Glomerular visceral epithelial cell (primary cell): ENCODE results near the gene GGCT.
A peak's percentile ranks its signal among the peaks of the same experiment; 100 is the strongest.

Experiments
- DNase-seq: peaks from one replicate; pipeline ENCODE4 v3.0.0-alpha.2; 2016; ENCODE audit errors: extremely low spot score

Gene GGCT

DNA sequence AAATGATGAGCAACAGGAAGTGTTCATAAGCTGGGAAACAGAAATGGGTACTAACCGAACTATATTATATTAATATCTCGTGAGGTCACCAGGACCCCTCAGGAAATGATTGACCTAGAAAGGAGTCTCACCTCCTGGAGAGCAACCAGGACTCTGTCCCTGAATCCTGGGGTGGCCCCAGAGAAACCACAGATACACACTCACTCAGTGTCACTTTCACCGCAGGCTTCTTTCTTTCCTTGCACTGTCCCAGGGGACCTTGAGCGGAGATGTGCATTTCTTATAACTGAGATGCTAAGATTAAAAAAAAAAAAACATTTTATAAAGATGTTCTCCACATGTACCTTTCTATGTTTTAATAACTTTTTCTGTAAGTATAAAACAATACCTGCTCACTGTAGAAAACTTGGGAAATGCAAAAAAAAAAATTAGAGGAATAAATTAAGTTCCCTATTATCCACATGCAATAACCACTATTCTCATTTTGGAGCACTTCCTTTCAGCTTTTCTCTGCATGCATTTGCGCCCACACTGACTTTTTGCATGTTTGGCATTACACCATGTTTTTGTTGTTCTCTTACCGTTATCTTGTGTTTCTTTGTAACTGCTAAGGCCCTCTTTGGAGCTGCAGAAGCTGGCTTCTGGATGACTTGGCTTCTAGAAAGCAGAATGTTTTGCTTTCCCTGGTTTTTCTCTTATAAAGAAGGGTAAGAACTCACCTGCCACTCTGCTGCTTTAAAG lies 41.1 kb downstream of the GGCT start:
- no peak for DNase-seq

DNA sequence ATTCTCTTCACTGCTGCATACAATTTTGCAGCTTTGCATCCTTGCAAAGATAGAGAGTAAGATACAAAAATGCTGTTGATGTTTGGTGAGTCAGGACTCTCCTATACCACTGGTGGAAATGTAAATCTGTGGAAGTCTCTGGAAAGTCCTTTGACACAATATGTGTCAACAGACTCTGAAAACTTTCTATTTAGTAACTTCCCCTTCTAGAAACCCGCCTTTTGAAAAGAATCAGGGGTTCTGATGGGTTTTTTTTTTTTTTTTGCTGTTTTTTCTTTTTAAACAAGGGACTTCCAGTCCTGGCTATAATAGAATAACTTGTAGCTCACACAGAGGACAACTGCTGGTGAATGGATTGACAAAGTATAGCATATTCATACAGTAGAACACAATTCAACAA lies 42.5 kb downstream of the GGCT start:
- DNase-seq, result no peak

DNA sequence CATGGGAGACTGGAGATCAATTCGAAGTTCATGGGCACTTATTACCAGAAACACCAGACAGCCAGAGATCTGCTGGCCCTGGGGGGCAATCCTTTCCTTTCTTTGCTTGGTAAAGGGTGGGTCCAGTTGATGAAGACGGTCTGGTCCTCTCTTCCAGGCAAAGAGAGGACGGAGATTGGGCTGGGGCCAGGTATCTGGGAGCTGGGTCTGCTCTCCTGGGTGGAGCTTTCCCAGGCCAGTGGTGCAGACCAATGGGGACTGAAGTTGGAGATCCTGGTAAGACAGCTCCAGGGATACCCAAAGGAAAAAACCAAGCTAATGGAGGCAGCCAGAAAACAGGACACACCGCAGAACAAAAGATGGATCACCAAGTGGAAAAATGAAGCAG lies 44.4 kb downstream of the GGCT start:
- DNase-seq, result no peak

DNA sequence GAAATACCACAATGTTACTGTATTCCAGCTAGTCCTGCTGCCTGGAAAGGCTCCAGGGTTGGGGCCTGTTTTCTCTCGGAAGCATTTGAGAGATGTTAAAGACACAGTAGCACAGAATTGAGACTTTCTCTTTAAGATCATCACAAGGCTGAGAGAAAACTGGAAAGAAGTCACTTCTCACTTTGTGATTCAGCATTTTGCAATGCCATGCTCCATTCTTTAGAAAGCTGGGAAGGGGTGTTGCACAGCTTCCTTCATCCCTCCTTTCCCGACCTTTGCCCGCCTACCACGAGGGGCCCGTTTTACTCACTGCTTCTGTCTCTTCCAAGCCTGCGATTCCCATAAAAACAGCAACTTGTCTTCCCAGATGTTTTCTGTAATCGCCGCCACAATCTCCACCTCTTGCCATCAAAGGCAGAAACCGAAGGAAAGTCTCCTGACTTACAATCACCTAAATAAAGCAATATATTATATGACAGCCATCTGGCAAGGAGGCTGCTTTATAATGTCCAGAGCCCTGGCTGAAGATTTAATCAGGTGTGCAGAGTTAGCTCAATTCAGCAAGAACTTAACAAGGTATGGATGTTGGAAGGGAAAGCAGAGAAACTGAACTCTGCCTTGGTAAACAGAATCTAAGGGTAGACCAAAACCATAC lies 44.9 kb downstream of the GGCT start:
- DNase-seq, result peak; percentile 73

DNA sequence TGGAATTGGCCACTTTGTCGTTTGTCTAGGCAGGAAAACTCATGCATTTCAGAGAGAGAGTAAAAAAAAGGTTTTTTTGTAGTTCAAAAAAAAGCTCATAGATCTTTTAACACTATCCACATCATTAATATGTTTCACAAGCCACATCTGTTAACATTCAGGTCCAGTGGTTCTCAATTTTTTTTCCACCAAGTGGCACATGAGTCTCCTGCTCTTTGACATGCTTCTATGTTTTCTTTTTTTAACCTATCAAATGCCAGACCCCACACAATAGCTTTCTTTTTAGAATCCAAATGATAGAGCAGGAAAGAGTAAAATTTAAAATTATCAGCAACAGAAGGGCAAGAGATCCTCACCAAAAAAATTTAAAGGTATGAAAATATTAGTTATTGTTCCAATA lies 46.3 kb downstream of the GGCT start:
- no peak for DNase-seq

DNA sequence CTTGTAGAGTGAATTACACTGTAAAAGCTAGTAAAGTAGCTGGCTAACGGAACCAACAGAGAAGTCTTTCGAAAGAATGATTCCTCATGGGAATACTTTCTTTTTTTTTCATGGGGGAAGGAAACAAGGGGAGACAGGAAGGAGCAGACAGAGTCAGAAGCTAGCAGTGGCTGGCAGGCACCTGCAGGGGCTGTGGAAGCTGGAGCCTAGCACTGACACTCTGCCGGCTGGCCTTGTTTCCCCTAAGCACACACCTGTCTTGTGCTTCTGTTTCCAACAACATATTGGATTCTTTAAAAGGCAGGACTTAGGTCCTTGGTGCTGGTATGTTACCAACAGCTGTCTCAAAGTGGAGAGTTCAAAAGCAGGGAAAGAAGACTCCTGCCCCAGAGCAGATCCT lies 50.7 kb downstream of the GGCT start:
- no peak for DNase-seq

DNA sequence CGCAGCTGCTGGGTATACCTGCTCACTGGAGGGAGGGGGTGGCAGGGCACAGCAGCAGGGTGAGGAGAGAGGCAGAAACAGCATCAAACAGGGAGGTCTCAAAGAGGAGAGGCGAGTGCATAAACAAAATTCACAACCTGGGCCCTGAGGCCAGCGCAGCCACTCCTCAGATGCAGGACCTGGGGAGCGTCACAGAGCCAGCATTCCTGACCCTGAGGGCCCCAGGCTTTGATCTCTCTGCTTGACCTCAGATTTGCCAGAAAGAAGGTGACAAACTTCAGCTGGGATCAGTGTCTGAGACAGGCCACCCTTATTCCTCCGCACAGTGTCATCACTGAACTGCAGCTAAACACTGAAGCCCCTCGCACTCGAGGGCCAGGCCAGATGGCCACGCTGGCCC lies 51.6 kb downstream of the GGCT start:
- no peak for DNase-seq

DNA sequence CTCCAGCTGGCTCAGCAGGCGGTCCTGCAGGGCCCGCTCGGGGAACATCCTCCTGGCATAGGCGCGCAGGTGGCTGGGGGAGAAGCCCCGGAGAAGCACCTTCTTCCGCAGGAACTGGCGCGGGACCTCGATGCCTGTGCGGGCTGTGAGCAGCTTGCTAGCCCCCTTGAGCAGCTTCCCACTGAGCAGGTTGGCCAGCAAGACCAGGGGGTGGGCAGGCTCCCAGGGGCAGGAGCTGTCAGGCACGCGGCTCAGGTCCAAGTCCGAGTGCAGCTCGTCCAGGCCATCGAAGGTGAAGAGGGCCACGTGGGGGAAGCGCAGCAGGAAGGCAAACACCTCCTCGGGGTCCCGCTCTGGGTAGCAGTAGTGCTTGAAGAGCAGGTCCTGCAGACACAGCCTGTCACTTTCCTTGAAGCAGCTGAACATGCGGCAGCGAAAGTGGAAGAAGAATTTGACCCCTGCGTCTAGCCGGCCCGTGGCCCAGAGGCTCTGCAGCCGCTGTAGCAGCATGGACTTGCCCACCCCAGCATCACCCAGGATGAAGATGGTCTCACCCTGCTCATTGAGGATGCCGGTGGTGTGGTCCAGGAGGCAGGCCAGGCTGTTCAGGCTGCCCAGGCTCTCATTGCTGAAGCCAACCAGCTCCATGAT lies 52.2 kb downstream of the GGCT start:
- DNase-seq, result no peak

DNA sequence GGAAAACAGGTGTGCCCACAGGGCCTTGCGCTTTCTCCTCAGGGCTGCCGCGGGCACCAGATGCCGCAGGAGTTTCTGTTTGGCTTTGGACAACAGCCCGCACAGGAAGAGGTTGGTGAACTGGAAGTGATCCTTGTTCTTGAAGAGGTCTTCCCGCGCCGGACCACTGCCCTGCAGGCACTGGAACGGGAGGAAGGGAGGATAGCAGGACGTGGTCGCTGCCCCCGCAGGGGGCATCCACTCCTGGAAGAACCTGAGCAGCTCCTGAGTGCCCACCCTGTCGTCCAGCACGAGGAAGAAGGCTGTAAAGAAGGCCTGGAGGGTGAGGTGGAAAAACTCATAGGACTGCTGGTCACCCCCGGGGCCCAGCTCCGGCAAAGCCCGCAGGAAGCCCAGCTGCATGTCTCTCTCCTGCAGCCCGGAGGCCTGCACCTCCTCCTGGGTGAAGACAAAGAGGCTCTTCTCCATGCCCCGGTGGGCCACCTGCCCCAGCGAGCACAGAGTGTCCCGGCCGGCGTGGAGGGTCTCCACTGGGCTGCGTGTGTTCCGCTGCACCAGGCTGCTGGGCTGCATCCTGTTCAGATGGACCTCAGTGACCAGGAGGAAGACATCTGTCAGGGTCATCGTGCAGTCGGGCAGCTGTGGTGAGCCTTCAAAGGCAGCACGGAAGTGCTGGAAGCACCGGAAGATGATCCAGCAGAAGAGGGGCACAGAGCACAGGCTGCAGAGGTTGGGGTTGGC lies 52.9 kb downstream of the GGCT start:
- no peak for DNase-seq

DNA sequence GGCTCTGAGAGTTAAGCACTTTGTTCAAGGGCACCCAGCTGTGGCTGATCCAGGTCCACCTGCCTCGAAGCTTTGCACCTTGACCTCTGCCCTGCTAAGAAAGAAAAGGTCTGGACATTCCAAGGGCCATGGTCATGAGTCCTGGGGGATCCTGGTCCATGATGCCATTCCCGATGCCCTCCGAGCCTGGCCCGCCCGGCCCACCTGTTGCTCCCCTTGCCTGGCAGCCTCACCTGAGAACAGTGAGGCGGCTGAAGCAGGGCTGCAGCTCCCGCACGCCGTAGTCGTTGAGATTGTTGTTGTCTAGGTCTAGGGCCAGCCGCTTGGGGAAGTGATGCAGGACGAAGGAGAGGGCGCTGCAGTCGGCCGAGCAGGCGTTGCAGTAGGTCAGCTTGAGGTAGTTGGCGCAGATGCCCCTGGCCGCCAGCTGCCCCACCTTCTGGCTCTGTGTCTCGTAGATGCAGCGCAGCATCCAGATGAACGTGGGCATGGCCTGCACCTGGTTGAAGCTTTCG lies 53.6 kb downstream of the GGCT start:
- DNase-seq, result no peak

DNA sequence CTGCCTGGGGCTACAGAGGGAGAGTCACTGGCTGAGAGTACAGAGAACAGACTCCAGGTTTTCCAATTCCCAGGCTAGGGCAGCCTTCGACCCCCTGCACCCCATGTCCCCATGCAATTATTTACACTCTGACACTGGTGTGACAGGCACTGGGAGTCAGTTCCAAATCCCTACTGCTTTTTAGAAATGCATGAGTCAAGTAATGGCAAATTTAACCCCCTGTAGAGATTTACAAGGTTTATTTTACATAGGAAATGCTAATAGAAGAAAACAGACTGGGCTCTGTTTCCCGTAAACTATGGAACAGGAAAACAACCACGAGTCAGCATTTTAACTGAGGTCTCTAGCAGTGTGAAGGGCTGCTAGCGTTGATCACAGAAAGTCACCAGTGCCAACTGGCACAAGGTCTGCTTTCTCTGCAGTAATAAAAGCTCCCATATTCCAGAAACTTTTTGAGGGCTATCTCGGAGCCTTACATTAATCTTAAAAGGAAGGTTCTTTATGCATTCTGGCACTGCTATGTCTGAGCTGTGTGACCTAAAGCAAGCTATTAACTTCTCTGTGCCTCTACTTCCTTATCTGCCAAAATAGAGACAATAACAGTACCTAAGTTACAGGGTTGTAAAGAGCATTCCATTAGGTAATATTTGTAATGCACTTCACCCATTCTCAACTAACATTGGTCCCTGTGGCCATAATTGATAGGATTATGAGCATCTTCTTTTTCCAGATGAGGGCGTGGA lies 54.2 kb downstream of the GGCT start:
- no peak for DNase-seq

DNA sequence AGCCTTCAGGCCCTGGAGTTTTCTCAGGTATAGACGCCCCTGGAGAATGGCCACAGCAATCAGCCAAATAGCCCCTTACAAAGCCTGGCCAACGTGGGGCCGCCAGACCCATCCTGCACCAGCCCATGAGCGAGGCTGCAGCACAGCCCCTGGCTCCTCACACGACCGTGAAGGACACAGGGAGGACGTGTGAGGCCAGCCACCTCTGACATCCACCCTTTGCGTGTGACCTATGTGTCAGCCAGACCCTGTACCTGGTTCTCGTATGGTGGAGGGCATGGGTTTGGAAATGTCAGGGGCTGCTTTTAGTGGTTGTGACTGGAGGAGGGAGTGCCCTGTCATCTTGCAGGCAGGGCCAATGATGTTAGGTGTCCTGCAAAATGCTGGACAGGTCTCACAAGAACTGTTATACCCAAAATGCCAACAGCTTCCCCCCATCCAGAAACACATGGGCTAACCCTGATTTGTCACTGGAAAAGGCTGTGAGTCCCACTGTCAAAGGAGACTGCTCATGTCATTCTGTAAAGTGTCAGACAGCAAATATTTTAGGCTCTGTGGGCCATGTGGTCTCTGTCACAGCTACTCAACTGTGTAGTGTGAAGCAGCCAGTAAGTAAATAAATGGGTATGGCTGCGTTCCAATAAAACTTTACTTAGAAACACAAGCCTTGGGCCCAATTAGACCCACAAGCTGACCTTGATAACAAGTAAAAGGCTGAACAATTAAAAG lies 56.0 kb downstream of the GGCT start:
- DNase-seq, result no peak

DNA sequence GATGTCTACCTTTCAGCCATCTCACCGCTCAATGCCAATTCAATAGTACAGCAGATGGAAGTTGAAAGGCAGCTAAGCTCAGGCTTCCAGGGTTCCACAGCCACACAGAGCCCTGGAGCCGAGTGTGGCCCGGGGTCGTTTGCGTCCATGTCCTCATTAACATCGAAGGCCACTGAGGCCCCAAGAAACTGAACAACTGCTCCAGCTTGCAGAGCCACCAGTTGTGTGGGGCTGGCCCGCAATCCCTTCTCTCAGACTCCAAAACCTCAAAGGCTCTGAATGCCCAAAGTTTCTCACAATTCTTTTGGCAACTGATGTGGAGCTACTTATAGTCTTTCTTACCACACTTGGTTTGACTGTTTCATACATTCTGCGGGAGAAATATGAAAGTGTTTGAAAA lies 57.2 kb downstream of the GGCT start:
- no peak for DNase-seq
